OCI-LY1 (cell line): Measurements from ENCODE around the gene UPK3A.

Experiments used
- EZH2 ChIP-seq: fragments of 200-600 bp; sonication (generic), shearing (Covaris generic); IDR thresholded peaks from 2 replicates; pipeline ENCODE4 v1.8.0; 2017; ENCODE audit warnings: borderline replicate concordance, mixed run types, mild to moderate bottlenecking, antibody characterized with exemption, low read length, moderate library complexity, mixed read lengths
- TF ChIP-seq, protein P1 (sequence below): fragments of 200-600 bp; sonication (generic), shearing (Covaris generic); IDR thresholded peaks from 2 replicates; pipeline ENCODE4 v1.5.1; 2017; ENCODE audit warnings: mild to moderate bottlenecking, antibody characterized with exemption, low read length, moderate library complexity, mixed read lengths

DNA sequence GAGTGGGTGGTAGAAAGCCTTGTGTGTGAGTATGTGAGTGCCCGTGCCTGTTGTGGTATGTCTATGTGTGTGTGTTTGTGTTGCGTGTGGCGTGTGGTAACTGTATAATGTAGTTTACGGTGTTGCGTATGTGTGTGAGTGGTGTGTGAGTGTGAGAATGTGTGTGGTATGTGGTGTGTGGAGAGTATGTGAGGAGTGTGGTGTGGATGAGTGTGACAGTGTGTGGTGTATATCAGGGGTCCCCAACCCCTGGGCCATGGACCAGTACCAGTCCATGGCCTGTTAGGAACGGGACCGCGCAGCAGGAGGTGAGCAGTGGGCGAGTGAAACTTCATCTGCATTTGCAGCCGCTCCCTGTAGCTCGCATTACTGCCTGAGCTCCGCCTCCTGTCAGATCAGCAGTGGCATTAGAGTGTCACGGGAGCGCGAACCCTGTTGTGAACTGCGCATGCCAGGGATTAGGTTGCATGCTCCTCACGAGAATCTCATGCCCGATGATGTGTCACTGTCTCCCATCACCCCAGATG is 5.7 kb downstream of the UPK3A start:
- TF ChIP-seq, protein P1, sequence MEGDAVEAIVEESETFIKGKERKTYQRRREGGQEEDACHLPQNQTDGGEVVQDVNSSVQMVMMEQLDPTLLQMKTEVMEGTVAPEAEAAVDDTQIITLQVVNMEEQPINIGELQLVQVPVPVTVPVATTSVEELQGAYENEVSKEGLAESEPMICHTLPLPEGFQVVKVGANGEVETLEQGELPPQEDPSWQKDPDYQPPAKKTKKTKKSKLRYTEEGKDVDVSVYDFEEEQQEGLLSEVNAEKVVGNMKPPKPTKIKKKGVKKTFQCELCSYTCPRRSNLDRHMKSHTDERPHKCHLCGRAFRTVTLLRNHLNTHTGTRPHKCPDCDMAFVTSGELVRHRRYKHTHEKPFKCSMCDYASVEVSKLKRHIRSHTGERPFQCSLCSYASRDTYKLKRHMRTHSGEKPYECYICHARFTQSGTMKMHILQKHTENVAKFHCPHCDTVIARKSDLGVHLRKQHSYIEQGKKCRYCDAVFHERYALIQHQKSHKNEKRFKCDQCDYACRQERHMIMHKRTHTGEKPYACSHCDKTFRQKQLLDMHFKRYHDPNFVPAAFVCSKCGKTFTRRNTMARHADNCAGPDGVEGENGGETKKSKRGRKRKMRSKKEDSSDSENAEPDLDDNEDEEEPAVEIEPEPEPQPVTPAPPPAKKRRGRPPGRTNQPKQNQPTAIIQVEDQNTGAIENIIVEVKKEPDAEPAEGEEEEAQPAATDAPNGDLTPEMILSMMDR: no peak
- no peak for TF ChIP-seq EZH2
